ENCODE data around the gene POU4F3.

POU4F3 gene

GRCh38 chr5:146368137-146368536 lies 29.5 kb downstream of the POU4F3 start:
- no peak for DNase-seq

GRCh38 chr5:146369691-146370090 lies 31.1 kb downstream of the POU4F3 start:
- no peak for DNase-seq

More at GRCh38 chr5:146368137-146368536, 29.5 kb downstream of the POU4F3 start:
- Histone ChIP-seq H3K36me3 (no peaks in the 10 kb centered on the region), H3K4me1 (no peaks in the 10 kb centered on the region), H3K9me3 (no peaks in the 10 kb centered on the region), H3K27me3 (peaks cover 19% of the 10 kb centered on the region), H3K4me3 (ENCODE audit: low read depth, low read length) (no peak overlapping the region)
- no peak for TF ChIP-seq CTCF (IDR thresholded peaks at IDR 0.05; ENCODE audit: low read depth, low read length)

GRCh38 chr5:146376821-146377220 lies 38.2 kb downstream of the POU4F3 start:
- no peak for TF ChIP-seq CTCF (IDR thresholded peaks at IDR 0.05; ENCODE audit: low read depth, low read length)
- Histone ChIP-seq H3K4me1 (no peaks in the 10 kb centered on the region), H3K9me3 (no peaks in the 10 kb centered on the region), H3K27me3 (peaks cover 15% of the 10 kb centered on the region), H3K4me3 (ENCODE audit: low read depth, low read length) (no peak overlapping the region), H3K36me3 (no peaks in the 10 kb centered on the region)
- DNase-seq = no peak

More at GRCh38 chr5:146369691-146370090, 31.1 kb downstream of the POU4F3 start:
- no peaks in the 10 kb centered on the region for H3K9me3 ChIP-seq
- H3K4me3 ChIP-seq (ENCODE audit: low read depth, low read length) = no peak overlapping the region
- H3K36me3 ChIP-seq = no peaks in the 10 kb centered on the region
- TF ChIP-seq CTCF (IDR thresholded peaks at IDR 0.05; ENCODE audit: low read depth, low read length) = no peak
- peaks cover 19% of the 10 kb centered on the region for H3K27me3 ChIP-seq
- no peaks in the 10 kb centered on the region for H3K4me1 ChIP-seq

- DNase-seq = no peak
- peaks cover 15% of the 10 kb centered on the region for H3K27me3 ChIP-seq
Observed at GRCh38 chr5:146378986-146379385, 40.3 kb downstream of the POU4F3 start.

GRCh38 chr5:146380714-146381113 lies 42.1 kb downstream of the POU4F3 start:
- Histone ChIP-seq H3K4me1 (no peaks in the 10 kb centered on the region), H3K4me3 (ENCODE audit: low read depth, low read length) (no peak overlapping the region), H3K9me3 (no peaks in the 10 kb centered on the region), H3K27me3 (peaks cover 15% of the 10 kb centered on the region), H3K36me3 (no peaks in the 10 kb centered on the region)
- TF ChIP-seq CTCF (IDR thresholded peaks at IDR 0.05; ENCODE audit: low read depth, low read length) = no peak
- no peak for DNase-seq

More at GRCh38 chr5:146378986-146379385, 40.3 kb downstream of the POU4F3 start:
- H3K9me3 ChIP-seq = no peaks in the 10 kb centered on the region
- TF ChIP-seq CTCF (IDR thresholded peaks at IDR 0.05; ENCODE audit: low read depth, low read length) = no peak
- H3K36me3 ChIP-seq = no peaks in the 10 kb centered on the region
- no peak overlapping the region for H3K4me3 ChIP-seq (ENCODE audit: low read depth, low read length)
- no peaks in the 10 kb centered on the region for H3K4me1 ChIP-seq

- no peaks in the 10 kb centered on the region for H3K4me1 ChIP-seq
- DNase-seq = no peak
- H3K4me3 ChIP-seq (ENCODE audit: low read depth, low read length) = no peak overlapping the region
- H3K9me3 ChIP-seq = no peaks in the 10 kb centered on the region
- TF ChIP-seq CTCF (IDR thresholded peaks at IDR 0.05; ENCODE audit: low read depth, low read length) = no peak
- H3K36me3 ChIP-seq = no peaks in the 10 kb centered on the region
- H3K27me3 ChIP-seq = peaks cover 28% of the 10 kb centered on the region
Observed at GRCh38 chr5:146388386-146388785, 49.7 kb downstream of the POU4F3 start.
